Ishikawa (cell line): ENCODE data around the gene POLD2.

Experiments used
- CEBPB ChIP-seq: IDR thresholded peaks from 2 replicates; pipeline ENCODE4 v1.6.1; 2012
- CREB1 ChIP-seq: IDR thresholded peaks from 2 replicates; pipeline ENCODE4 v1.6.1; 2012; ENCODE audit warnings: low read depth
- EGR1 ChIP-seq: IDR thresholded peaks from 2 replicates; pipeline ENCODE4 v1.6.1; 2012
- EP300 ChIP-seq: IDR thresholded peaks from 2 replicates; pipeline ENCODE4 v1.6.1; 2012; ENCODE audit warnings: borderline replicate concordance
- FOXM1 ChIP-seq: IDR thresholded peaks from 2 replicates; pipeline ENCODE4 v1.6.1; 2012; ENCODE audit warnings: low read depth, borderline replicate concordance
- NFIC ChIP-seq: IDR thresholded peaks from 2 replicates; pipeline ENCODE4 v1.6.1; 2012
- RAD21 ChIP-seq: IDR thresholded peaks from 2 replicates; pipeline ENCODE4 v1.6.1; 2012; ENCODE audit warnings: low read depth
- TAF1 ChIP-seq: IDR thresholded peaks from 2 replicates; pipeline ENCODE4 v1.6.1; 2012; ENCODE audit warnings: low read depth, mild to moderate bottlenecking
- TCF12 ChIP-seq: IDR thresholded peaks from 2 replicates; pipeline ENCODE4 v1.6.1; 2012; ENCODE audit warnings: low read depth
- TEAD4 ChIP-seq: IDR thresholded peaks from 2 replicates; pipeline ENCODE4 v1.6.1; 2012
- YY1 ChIP-seq: IDR thresholded peaks from 2 replicates; pipeline ENCODE4 v1.6.1; 2012; ENCODE audit warnings: low read depth
- ZBTB7A ChIP-seq: IDR thresholded peaks from 2 replicates; pipeline ENCODE4 v1.6.1; 2012; ENCODE audit warnings: low read depth
- TF ChIP-seq, protein P1 (sequence below): IDR thresholded peaks from 2 replicates; pipeline ENCODE4 v1.6.1; 2012; ENCODE audit warnings: low read depth, mild to moderate bottlenecking
- TF ChIP-seq, protein P2 (sequence below): IDR thresholded peaks from 2 replicates; pipeline ENCODE4 v1.6.1; 2012
- TF ChIP-seq, protein P3 (sequence below): IDR thresholded peaks from 2 replicates; pipeline ENCODE4 v1.6.1; 2012

POLD2 gene

DNA sequence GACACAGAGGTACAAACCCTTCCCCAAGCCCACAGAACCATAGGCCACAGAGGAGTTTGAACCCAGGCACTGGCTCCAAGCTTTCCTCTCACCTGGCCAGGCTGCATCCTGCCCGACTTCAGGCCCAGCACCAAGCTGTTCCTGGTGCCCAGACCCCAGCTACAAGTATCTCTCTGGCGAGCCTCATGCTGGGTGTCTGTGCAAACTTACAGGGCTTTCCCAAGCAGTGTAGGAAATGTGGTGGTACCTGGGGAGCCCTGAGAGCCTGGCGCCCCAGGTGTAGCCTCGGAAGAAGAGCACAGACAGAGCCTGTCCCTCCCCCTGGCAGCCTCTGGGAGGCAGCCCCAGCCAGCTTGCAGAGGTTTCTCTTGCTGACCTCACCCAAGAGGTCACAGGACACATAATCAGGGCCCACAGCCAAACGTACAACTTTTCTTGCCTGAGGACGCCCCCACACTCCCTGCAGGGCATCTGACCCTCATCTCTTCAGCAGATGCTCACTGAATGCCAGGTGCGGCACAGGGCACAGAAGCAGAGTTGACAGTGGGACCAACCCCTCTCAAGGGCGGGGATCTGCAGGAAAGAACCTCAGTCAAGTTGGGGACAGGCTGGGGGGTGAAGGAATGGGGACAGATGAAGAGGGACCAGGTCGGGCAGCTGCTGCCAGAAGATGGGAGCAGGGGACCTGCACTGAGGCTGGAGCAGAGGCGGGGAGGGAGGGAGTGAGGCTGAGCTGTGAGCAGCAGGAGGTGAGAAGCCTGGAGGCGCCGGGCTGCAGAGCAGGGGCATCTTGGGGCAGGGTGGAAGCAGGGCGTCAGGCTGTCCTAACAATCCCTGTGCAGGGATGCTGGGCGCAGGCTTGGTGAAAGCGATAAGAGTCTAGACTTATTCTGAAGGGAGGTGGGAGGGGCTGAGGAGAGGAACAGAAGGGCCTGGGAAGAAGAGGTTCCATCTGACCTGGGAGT is 34.0 kb upstream of the POLD2 start:
- peak; percentile 32 for TF ChIP-seq RAD21
- TF ChIP-seq EGR1: no peak

DNA sequence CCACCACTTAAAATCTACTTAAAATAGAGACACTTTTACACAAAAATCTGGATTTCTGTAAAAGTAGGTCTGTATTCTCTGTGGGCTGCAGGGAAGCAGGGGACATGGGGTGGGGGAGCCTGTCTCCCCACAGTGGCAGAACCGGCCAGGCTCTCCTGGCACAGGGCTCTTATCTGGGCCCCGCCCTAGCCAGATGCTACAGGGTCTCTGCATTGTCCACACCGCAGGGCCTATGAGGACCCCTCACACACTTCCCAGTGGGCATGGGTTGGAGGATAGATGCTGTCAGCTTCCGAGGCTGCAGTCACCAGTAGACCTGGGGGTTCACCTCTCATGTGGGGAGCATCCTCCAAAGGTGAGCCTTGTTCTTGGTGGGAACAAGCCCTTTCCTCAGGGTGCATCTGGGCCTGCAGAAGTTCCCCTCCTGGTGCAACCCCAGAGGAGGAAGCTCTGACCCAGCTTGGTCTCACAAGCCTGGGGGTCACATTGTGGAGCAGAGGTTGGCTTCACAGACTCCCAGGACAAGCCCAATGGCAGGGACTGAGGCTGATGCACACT is 33.2 kb upstream of the POLD2 start:
- no peak for TF ChIP-seq ZBTB7A
- TF ChIP-seq TCF12: no peak
- TF ChIP-seq, protein P1, sequence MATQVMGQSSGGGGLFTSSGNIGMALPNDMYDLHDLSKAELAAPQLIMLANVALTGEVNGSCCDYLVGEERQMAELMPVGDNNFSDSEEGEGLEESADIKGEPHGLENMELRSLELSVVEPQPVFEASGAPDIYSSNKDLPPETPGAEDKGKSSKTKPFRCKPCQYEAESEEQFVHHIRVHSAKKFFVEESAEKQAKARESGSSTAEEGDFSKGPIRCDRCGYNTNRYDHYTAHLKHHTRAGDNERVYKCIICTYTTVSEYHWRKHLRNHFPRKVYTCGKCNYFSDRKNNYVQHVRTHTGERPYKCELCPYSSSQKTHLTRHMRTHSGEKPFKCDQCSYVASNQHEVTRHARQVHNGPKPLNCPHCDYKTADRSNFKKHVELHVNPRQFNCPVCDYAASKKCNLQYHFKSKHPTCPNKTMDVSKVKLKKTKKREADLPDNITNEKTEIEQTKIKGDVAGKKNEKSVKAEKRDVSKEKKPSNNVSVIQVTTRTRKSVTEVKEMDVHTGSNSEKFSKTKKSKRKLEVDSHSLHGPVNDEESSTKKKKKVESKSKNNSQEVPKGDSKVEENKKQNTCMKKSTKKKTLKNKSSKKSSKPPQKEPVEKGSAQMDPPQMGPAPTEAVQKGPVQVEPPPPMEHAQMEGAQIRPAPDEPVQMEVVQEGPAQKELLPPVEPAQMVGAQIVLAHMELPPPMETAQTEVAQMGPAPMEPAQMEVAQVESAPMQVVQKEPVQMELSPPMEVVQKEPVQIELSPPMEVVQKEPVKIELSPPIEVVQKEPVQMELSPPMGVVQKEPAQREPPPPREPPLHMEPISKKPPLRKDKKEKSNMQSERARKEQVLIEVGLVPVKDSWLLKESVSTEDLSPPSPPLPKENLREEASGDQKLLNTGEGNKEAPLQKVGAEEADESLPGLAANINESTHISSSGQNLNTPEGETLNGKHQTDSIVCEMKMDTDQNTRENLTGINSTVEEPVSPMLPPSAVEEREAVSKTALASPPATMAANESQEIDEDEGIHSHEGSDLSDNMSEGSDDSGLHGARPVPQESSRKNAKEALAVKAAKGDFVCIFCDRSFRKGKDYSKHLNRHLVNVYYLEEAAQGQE: no peak
- no peak for TF ChIP-seq TAF1
- TF ChIP-seq, protein P2, sequence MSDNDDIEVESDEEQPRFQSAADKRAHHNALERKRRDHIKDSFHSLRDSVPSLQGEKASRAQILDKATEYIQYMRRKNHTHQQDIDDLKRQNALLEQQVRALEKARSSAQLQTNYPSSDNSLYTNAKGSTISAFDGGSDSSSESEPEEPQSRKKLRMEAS: no peak
- TF ChIP-seq RAD21: no peak
- no peak for TF ChIP-seq NFIC
- TF ChIP-seq, protein P3, sequence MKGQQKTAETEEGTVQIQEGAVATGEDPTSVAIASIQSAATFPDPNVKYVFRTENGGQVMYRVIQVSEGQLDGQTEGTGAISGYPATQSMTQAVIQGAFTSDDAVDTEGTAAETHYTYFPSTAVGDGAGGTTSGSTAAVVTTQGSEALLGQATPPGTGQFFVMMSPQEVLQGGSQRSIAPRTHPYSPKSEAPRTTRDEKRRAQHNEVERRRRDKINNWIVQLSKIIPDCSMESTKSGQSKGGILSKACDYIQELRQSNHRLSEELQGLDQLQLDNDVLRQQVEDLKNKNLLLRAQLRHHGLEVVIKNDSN: no peak
- TF ChIP-seq EP300: no peak
- TF ChIP-seq EGR1: no peak
- TF ChIP-seq FOXM1: no peak
- TF ChIP-seq YY1: no peak
- no peak for TF ChIP-seq CREB1
- no peak for TF ChIP-seq CEBPB
- no peak for TF ChIP-seq TEAD4

DNA sequence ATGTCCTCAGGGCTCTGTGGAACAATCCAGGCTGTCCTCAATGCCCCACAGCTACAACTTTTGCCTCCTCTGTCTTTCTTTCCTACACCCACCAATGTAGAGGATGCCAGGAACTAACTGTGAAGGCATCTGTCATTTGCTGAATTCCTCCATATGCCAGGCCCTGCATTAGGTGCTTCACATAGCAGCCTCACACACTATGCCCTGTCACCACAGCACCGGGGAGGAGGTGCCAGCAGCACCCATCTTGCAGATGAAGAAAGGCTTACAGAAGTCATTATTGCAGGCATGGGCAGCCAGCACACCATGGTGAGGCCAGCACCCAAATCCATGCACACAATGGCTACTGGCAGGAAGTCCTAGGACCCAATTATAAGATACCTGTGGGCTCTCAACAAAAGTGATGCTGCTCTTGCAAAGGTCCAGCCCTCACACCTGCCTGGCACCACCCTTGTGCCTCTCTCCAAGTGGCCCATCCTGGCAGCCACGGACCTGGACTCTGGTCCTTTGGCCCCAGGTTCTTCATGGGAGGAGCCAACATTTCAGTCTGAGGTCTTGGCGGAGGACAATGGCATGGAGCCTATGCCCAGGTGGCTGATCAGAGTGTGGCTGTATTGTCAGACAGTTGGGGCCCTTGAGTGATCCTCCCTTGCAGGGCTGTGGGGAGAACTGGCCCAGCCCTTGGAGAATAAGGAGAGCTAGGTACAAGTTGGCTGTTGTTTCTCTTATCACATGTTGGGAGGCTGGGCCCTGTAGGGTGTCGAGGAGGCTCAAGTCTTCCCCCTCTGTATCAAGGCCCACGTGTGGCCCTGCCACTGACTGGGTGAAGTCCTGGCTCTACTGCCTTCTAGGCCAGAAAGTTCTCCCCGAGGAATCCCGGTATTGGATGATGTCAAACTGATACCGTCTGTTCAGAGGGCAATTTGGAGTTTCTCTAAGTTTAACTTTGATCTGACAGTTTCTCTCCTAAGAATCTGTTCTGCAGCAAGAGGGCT is 32.1 kb upstream of the POLD2 start:
- TF ChIP-seq CREB1 (no peak), NFIC (no peak), YY1 (no peak), EGR1 (no peak), TEAD4 (no peak), CEBPB (no peak), FOXM1 (no peak), RAD21 (no peak), TCF12 (no peak), EP300 (no peak), ZBTB7A (no peak)
- TF ChIP-seq, protein P2: no peak
- TF ChIP-seq, protein P3: no peak
- TF ChIP-seq, protein P1: no peak

DNA sequence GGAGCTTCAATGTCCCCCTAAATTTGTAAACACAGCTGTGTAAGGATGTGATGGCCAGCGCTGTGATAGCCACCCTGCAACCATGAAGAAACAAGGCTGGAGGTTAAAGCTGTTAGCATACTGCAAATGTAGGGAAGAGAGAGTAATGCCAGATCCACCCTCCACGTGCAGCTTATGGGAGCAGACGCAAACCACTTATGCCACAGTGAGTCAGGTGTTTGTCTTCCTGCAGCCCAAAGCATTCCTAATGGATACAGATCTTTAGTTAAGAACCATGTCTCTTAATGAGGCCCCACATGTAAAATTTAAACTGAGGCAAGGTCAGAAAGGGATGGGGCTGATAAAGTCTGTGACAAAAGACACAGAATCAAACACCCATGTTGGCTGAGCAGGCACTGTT is 31.4 kb upstream of the POLD2 start:
- no peak for TF ChIP-seq RAD21
- TF ChIP-seq TCF12: no peak
- TF ChIP-seq TAF1: no peak
- no peak for TF ChIP-seq CEBPB
- TF ChIP-seq YY1: no peak
- TF ChIP-seq, protein P3: no peak
- no peak for TF ChIP-seq NFIC
- TF ChIP-seq, protein P2: no peak
- TF ChIP-seq, protein P1: no peak
- TF ChIP-seq ZBTB7A: no peak
- TF ChIP-seq FOXM1: no peak
